Kidney epithelial cell (primary cell): ENCODE measurements around the gene ZNF746. TPM values are rescaled to one million over a fixed set of nuclear protein-coding genes. Genes with fewer than 3 reads are reported as not detected.

Experiments
- DNase-seq: peaks from one replicate; pipeline ENCODE4 v3.0.0-alpha.2; 2010; ENCODE audit warnings: low read depth
- H3K27me3 ChIP-seq: 2 replicates; pipeline ENCODE4 v1.6.0; 2011; ENCODE audit warnings: low read length; ENCODE audit not compliant: control insufficient read depth, insufficient read depth
- H3K36me3 ChIP-seq: 2 replicates; pipeline ENCODE4 v1.5.1; 2011; ENCODE audit warnings: low read length; ENCODE audit not compliant: control insufficient read depth, insufficient read depth
- H3K4me3 ChIP-seq: 2 replicates; pipeline ENCODE4 v1.5.1; 2011; ENCODE audit warnings: low read depth, mild to moderate bottlenecking, control low read depth, low read length
- CTCF ChIP-seq: IDR thresholded peaks from 2 replicates; pipeline ENCODE4 v1.5.1; 2011; ENCODE audit warnings: mild to moderate bottlenecking, moderate library complexity, low read length, control low read depth, inconsistent platforms; ENCODE audit not compliant: insufficient read depth, poor library complexity, severe bottlenecking
- total RNA-seq: library from RNA; depleted of rRNA; stranded (reverse); fragments of >200 nt; gene quantifications from 2 replicates; pipeline ENCODE4 v1.2.3, GENCODE V29; 2015

The ZNF746 gene
- total RNA-seq, 1 donor from 2014 or later, result 24.2 TPM

GRCh38 chr7:149432121-149432691 lies 65.4 kb downstream of the ZNF746 start:
- no peak for DNase-seq
- no peaks in the 10 kb centered on the region for H3K27me3 ChIP-seq
- no peak overlapping the region for H3K4me3 ChIP-seq
- H3K36me3 ChIP-seq, result peaks cover 2% of the 10 kb centered on the region
- TF ChIP-seq CTCF, result no peak

GRCh38 chr7:149431486-149432120 lies 66.0 kb downstream of the ZNF746 start:
- Histone ChIP-seq H3K27me3 (no peaks in the 10 kb centered on the region), H3K36me3 (peaks cover 2% of the 10 kb centered on the region), H3K4me3 (no peak overlapping the region)
- no peak for TF ChIP-seq CTCF
- DNase-seq, result no peak

- no peak for DNase-seq
- H3K36me3 ChIP-seq, result no peaks in the 10 kb centered on the region
- H3K4me3 ChIP-seq, result no peak overlapping the region
- TF ChIP-seq CTCF, result no peak
- no peaks in the 10 kb centered on the region for H3K27me3 ChIP-seq
Measured at GRCh38 chr7:149430192-149430591, 67.4 kb downstream of the ZNF746 start.

- no peak for TF ChIP-seq CTCF
- Histone ChIP-seq H3K27me3 (peaks cover 9% of the 10 kb centered on the region), H3K4me3 (no peak overlapping the region), H3K36me3 (no peaks in the 10 kb centered on the region)
- no peak for DNase-seq
Measured at GRCh38 chr7:149427893-149428292, 69.7 kb downstream of the ZNF746 start.

- Histone ChIP-seq H3K4me3 (no peak overlapping the region), H3K36me3 (no peaks in the 10 kb centered on the region), H3K27me3 (peaks cover 12% of the 10 kb centered on the region)
- DNase-seq, result no peak
- TF ChIP-seq CTCF, result no peak
Measured at GRCh38 chr7:149427096-149427680, 70.4 kb downstream of the ZNF746 start.
